ENCODE results near the gene ARHGEF4. TPM values are rescaled to one million over a fixed set of nuclear protein-coding genes. Genes with fewer than 3 reads are reported as not detected.

ARHGEF4 gene
- total and polyA plus RNA-seq, 10 donors, result 0.19 to 0.88 (median 0.46) TPM; not detected in 2

DNA sequence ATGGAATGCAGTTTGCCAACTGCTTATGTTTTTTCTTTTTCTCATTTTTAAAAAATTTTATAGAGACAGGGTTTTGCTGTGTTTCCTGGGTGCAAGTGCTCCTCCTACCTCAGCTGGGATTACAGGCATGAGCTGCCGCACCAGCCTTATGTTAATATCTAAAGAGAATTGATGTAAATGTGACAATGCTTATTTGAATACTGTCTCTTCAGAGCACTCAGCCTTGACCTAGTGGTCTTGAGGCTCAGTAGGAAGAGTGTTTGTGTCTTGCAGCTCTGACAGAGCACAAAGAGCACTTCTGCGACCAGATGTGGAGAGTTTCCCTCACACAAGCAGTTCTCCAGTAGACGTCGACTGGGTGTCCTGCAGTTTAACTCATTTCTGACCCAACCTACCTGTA is 55.3 kb downstream of the ARHGEF4 start:
- H3K36me3 ChIP-seq, result no peaks in the 10 kb centered on the region
- H3K4me3 ChIP-seq, result no peak overlapping the region
- H3K27me3 ChIP-seq (replicated peaks in 1 of 7), result peaks cover 0 to 31% (median 0%) of the 10 kb centered on the region in 7 donors
- intact Hi-C loops (cut with DNase I; ENCODE audit: low total_unique reads), result no loop called here
- no peaks in the 10 kb centered on the region for H3K4me1 ChIP-seq
- H3K27ac ChIP-seq, result no peak overlapping the region
- 58 to 87% (median 65%) methylated on average over 4 of the region's 4 CpGs for WGBS, 5 donors
- DNase-seq, result no peak
- H3K9me3 ChIP-seq, result peaks cover 0 to 5% (median 0%) of the 10 kb centered on the region in 8 donors
- TF ChIP-seq POLR2AphosphoS5 (IDR thresholded peaks at IDR 0.05) (no peak), POLR2A (IDR thresholded peaks at IDR 0.05) (no peak)
- TF ChIP-seq, protein P1, sequence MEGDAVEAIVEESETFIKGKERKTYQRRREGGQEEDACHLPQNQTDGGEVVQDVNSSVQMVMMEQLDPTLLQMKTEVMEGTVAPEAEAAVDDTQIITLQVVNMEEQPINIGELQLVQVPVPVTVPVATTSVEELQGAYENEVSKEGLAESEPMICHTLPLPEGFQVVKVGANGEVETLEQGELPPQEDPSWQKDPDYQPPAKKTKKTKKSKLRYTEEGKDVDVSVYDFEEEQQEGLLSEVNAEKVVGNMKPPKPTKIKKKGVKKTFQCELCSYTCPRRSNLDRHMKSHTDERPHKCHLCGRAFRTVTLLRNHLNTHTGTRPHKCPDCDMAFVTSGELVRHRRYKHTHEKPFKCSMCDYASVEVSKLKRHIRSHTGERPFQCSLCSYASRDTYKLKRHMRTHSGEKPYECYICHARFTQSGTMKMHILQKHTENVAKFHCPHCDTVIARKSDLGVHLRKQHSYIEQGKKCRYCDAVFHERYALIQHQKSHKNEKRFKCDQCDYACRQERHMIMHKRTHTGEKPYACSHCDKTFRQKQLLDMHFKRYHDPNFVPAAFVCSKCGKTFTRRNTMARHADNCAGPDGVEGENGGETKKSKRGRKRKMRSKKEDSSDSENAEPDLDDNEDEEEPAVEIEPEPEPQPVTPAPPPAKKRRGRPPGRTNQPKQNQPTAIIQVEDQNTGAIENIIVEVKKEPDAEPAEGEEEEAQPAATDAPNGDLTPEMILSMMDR (IDR thresholded peaks at IDR 0.05 in 8 of 11, conservative IDR thresholded peaks at IDR 0.05 in 3 of 11), result no peak

- H3K4me3 ChIP-seq, result no peak overlapping the region
- intact Hi-C loops (cut with DNase I; ENCODE audit: low total_unique reads), result no loop called here
- H3K27me3 ChIP-seq (replicated peaks in 1 of 7), result peaks cover 0 to 26% (median 0%) of the 10 kb centered on the region in 7 donors
- H3K4me1 ChIP-seq, result no peaks in the 10 kb centered on the region
- WGBS, 5 donors, result 82 to 92% (median 87%) methylated on average over 18 of the region's 18 CpGs
- H3K27ac ChIP-seq, result no peak overlapping the region
- TF ChIP-seq POLR2A (IDR thresholded peaks at IDR 0.05) (no peak), POLR2AphosphoS5 (IDR thresholded peaks at IDR 0.05) (no peak)
- TF ChIP-seq, protein P1 (IDR thresholded peaks at IDR 0.05 in 8 of 11, conservative IDR thresholded peaks at IDR 0.05 in 3 of 11), result no peak
- H3K36me3 ChIP-seq, result no peaks in the 10 kb centered on the region
- DNase-seq, result no peak
- H3K9me3 ChIP-seq, result peaks cover 0 to 5% (median 0%) of the 10 kb centered on the region in 8 donors
These were observed 56.4 kb downstream of the ARHGEF4 start for GRCh38 chr2:130892793-130893785.

DNA sequence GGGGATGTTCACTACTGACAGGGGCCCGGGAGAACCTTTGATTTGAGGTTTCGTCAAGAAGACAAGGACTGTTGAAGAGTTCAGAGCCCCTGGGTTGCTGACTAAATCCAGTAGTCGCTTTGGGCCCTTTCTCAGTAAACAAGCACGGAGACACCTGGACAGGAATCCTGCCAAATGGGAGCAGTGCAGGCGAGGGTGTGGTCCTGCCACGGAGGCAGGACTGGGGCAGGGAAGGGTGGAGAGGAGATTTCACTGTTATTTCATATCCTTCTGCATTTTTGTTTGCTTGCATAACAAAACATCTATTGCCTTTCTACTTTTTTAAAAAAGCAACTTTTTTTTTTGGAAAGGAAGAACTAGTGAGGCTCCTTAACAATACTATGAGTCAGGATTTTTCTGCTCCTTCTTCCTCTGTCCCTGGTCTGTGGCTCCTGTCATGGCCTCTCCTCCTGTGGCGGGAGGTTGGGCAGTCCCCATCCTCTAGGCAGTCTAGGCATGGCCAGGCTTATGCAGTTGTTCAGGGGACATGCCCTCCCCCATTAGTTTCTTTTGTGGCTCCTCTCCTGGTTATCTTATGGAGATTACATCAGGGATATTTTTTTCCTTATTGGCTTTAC is 57.7 kb downstream of the ARHGEF4 start:
- Histone ChIP-seq H3K36me3 (no peaks in the 10 kb centered on the region), H3K4me3 (no peak overlapping the region), H3K9me3 (peaks cover 0 to 5% (median 0%) of the 10 kb centered on the region in 8 donors), H3K4me1 (no peaks in the 10 kb centered on the region), H3K27ac (no peak overlapping the region), H3K27me3 (replicated peaks in 1 of 7) (peaks cover 0 to 25% (median 0%) of the 10 kb centered on the region in 7 donors)
- WGBS, 5 donors, result 68 to 77% (median 71%) methylated on average over 7 of the region's 7 CpGs
- no peak for DNase-seq
- TF ChIP-seq POLR2AphosphoS5 (IDR thresholded peaks at IDR 0.05) (no peak), POLR2A (IDR thresholded peaks at IDR 0.05) (no peak)
- TF ChIP-seq, protein P1 (IDR thresholded peaks at IDR 0.05 in 8 of 11, conservative IDR thresholded peaks at IDR 0.05 in 3 of 11), result no peak
- intact Hi-C loops (cut with DNase I; ENCODE audit: low total_unique reads), result no loop called here

- H3K9me3 ChIP-seq, result peaks cover 0 to 5% (median 0%) of the 10 kb centered on the region in 8 donors
- 77 to 89% (median 83%) methylated on average over 7 of the region's 7 CpGs for WGBS, 5 donors
- no peak overlapping the region for H3K27ac ChIP-seq
- peaks cover 0 to 16% (median 0%) of the 10 kb centered on the region in 7 donors for H3K27me3 ChIP-seq (replicated peaks in 1 of 7)
- no peaks in the 10 kb centered on the region for H3K36me3 ChIP-seq
- no peak overlapping the region for H3K4me3 ChIP-seq
- DNase-seq, result no peak
- TF ChIP-seq, protein P1 (IDR thresholded peaks at IDR 0.05 in 8 of 11, conservative IDR thresholded peaks at IDR 0.05 in 3 of 11), result no peak
- TF ChIP-seq POLR2A (IDR thresholded peaks at IDR 0.05), result no peak
- H3K4me1 ChIP-seq, result no peaks in the 10 kb centered on the region
- intact Hi-C loops (cut with DNase I; ENCODE audit: low total_unique reads), result no loop called here
These were observed 60.1 kb downstream of the ARHGEF4 start for GRCh38 chr2:130896813-130897212.

All from spleen (tissue), 11 donors.